Ishikawa (cell line): ENCODE data around the gene ACADS.

ENCODE experiments used
- CEBPB ChIP-seq: IDR thresholded peaks from 2 replicates; pipeline ENCODE4 v1.6.1; 2012
- CREB1 ChIP-seq: IDR thresholded peaks from 2 replicates; pipeline ENCODE4 v1.6.1; 2012; ENCODE audit warnings: low read depth
- EGR1 ChIP-seq: IDR thresholded peaks from 2 replicates; pipeline ENCODE4 v1.6.1; 2012
- EP300 ChIP-seq: IDR thresholded peaks from 2 replicates; pipeline ENCODE4 v1.6.1; 2012; ENCODE audit warnings: borderline replicate concordance
- FOXM1 ChIP-seq: IDR thresholded peaks from 2 replicates; pipeline ENCODE4 v1.6.1; 2012; ENCODE audit warnings: low read depth, borderline replicate concordance
- MAX ChIP-seq: IDR thresholded peaks from 2 replicates; pipeline ENCODE4 v1.6.1; 2012
- NFIC ChIP-seq: IDR thresholded peaks from 2 replicates; pipeline ENCODE4 v1.6.1; 2012
- RAD21 ChIP-seq: IDR thresholded peaks from 2 replicates; pipeline ENCODE4 v1.6.1; 2012; ENCODE audit warnings: low read depth
- TAF1 ChIP-seq: IDR thresholded peaks from 2 replicates; pipeline ENCODE4 v1.6.1; 2012; ENCODE audit warnings: low read depth, mild to moderate bottlenecking
- TCF12 ChIP-seq: IDR thresholded peaks from 2 replicates; pipeline ENCODE4 v1.6.1; 2012; ENCODE audit warnings: low read depth
- TEAD4 ChIP-seq: IDR thresholded peaks from 2 replicates; pipeline ENCODE4 v1.6.1; 2012
- USF1 ChIP-seq: IDR thresholded peaks from 2 replicates; pipeline ENCODE4 v1.6.1; 2012
- YY1 ChIP-seq: IDR thresholded peaks from 2 replicates; pipeline ENCODE4 v1.6.1; 2012; ENCODE audit warnings: low read depth
- ZBTB7A ChIP-seq: IDR thresholded peaks from 2 replicates; pipeline ENCODE4 v1.6.1; 2012; ENCODE audit warnings: low read depth
- TF ChIP-seq, protein P1 (sequence below): IDR thresholded peaks from 2 replicates; pipeline ENCODE4 v1.6.1; 2012; ENCODE audit warnings: low read depth, mild to moderate bottlenecking

Gene ACADS

GRCh38 chr12:120758798-120759590 is 33.4 kb downstream of the ACADS start:
- no peak for TF ChIP-seq USF1
- no peak for TF ChIP-seq TAF1
- no peak for TF ChIP-seq FOXM1
- TF ChIP-seq TCF12 = no peak
- TF ChIP-seq EGR1 = no peak
- TF ChIP-seq EP300 = no peak
- TF ChIP-seq MAX = no peak
- TF ChIP-seq CREB1 = no peak
- TF ChIP-seq TEAD4 = no peak
- TF ChIP-seq CEBPB = no peak

DNA sequence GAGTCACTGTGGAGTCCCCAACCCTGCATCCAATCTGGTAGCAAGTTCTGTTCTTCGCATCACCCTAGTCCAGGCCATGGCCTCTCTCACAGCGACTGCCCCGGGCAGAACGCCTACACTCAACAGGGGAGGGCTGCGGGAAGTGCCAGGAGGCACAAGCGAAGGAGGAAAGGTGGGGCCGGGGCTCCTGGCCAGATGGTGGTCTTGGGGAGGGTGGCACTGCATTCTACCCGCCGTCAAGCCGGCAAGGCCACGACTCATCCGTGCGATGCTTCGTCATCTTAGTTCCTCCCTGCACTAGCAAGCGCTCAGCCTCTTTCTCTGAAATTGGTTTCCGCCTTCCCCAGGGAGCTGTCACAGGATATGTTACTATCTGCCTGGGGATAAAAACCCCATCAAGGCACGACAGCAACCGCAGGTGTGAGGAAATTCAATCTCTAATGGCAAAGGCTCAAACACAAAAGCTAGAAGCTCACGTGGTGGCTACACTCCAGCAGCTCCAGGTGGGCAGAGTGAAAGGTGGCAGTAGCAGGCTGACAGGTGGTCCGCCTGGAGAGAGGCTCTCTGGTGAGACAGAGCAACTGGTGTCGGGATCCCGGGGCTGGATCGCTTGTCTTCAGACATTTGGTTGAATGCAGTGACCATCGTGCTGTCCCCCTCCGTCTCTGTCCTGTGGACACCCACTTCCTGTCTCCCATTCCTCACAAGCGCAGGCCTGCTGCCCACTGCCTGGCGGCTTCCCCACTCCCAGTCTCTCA is 34.1 kb downstream of the ACADS start:
- TF ChIP-seq CEBPB (no peak), EP300 (no peak), MAX (no peak), NFIC (no peak), TCF12 (no peak), FOXM1 (no peak), YY1 (no peak), TEAD4 (no peak), TAF1 (no peak), CREB1 (no peak), USF1 (no peak)
- TF ChIP-seq, protein P1, sequence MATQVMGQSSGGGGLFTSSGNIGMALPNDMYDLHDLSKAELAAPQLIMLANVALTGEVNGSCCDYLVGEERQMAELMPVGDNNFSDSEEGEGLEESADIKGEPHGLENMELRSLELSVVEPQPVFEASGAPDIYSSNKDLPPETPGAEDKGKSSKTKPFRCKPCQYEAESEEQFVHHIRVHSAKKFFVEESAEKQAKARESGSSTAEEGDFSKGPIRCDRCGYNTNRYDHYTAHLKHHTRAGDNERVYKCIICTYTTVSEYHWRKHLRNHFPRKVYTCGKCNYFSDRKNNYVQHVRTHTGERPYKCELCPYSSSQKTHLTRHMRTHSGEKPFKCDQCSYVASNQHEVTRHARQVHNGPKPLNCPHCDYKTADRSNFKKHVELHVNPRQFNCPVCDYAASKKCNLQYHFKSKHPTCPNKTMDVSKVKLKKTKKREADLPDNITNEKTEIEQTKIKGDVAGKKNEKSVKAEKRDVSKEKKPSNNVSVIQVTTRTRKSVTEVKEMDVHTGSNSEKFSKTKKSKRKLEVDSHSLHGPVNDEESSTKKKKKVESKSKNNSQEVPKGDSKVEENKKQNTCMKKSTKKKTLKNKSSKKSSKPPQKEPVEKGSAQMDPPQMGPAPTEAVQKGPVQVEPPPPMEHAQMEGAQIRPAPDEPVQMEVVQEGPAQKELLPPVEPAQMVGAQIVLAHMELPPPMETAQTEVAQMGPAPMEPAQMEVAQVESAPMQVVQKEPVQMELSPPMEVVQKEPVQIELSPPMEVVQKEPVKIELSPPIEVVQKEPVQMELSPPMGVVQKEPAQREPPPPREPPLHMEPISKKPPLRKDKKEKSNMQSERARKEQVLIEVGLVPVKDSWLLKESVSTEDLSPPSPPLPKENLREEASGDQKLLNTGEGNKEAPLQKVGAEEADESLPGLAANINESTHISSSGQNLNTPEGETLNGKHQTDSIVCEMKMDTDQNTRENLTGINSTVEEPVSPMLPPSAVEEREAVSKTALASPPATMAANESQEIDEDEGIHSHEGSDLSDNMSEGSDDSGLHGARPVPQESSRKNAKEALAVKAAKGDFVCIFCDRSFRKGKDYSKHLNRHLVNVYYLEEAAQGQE = no peak

- no peak for TF ChIP-seq TCF12
Observed at GRCh38 chr12:120760349-120761254, 35.0 kb downstream of the ACADS start.

- no peak for TF ChIP-seq NFIC
- TF ChIP-seq CEBPB = no peak
- no peak for TF ChIP-seq EGR1
- TF ChIP-seq YY1 = no peak
- TF ChIP-seq ZBTB7A = no peak
- no peak for TF ChIP-seq TCF12
- TF ChIP-seq EP300 = no peak
- TF ChIP-seq TAF1 = no peak
- TF ChIP-seq TEAD4 = no peak
- TF ChIP-seq MAX = no peak
- no peak for TF ChIP-seq CREB1
Observed at GRCh38 chr12:120761519-120761934, 35.9 kb downstream of the ACADS start.

- TF ChIP-seq MAX = no peak
- no peak for TF ChIP-seq RAD21
- TF ChIP-seq ZBTB7A = no peak
Observed at GRCh38 chr12:120762086-120762485, 36.5 kb downstream of the ACADS start.

DNA sequence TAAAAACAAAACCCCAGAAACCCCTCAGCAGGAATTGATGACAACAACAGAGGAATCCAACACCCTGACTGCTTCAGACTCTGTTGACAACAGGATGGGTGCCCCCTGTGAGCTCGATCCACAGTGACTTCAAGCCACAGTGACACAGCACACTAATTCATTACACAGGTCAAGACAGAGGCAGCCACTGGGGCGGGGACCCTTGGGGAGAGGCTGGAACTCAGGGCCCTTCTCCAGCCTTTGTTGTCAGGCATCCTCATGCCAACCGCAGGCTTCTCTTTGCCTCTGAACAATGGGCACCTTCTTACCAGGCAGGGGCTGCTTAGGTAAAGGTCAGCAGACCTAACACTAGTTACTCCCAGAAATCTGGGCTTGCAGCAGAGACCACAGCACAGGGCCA is 37.6 kb downstream of the ACADS start:
- no peak for TF ChIP-seq CEBPB
- no peak for TF ChIP-seq EP300
- no peak for TF ChIP-seq TCF12
- no peak for TF ChIP-seq MAX
- no peak for TF ChIP-seq TEAD4
- TF ChIP-seq NFIC = no peak
- no peak for TF ChIP-seq USF1
- no peak for TF ChIP-seq CREB1
- TF ChIP-seq, protein P1 = no peak
- TF ChIP-seq YY1 = no peak
- TF ChIP-seq RAD21 = no peak
- no peak for TF ChIP-seq TAF1
- no peak for TF ChIP-seq ZBTB7A
- TF ChIP-seq EGR1 = no peak
- TF ChIP-seq FOXM1 = no peak
